ENCODE data around the gene RRP12. TPM values are rescaled to one million over a fixed set of nuclear protein-coding genes. Genes with fewer than 3 reads are reported as not detected.
A peak's percentile ranks its signal among the peaks of the same experiment; 100 is the strongest.

The RRP12 gene, protein sequence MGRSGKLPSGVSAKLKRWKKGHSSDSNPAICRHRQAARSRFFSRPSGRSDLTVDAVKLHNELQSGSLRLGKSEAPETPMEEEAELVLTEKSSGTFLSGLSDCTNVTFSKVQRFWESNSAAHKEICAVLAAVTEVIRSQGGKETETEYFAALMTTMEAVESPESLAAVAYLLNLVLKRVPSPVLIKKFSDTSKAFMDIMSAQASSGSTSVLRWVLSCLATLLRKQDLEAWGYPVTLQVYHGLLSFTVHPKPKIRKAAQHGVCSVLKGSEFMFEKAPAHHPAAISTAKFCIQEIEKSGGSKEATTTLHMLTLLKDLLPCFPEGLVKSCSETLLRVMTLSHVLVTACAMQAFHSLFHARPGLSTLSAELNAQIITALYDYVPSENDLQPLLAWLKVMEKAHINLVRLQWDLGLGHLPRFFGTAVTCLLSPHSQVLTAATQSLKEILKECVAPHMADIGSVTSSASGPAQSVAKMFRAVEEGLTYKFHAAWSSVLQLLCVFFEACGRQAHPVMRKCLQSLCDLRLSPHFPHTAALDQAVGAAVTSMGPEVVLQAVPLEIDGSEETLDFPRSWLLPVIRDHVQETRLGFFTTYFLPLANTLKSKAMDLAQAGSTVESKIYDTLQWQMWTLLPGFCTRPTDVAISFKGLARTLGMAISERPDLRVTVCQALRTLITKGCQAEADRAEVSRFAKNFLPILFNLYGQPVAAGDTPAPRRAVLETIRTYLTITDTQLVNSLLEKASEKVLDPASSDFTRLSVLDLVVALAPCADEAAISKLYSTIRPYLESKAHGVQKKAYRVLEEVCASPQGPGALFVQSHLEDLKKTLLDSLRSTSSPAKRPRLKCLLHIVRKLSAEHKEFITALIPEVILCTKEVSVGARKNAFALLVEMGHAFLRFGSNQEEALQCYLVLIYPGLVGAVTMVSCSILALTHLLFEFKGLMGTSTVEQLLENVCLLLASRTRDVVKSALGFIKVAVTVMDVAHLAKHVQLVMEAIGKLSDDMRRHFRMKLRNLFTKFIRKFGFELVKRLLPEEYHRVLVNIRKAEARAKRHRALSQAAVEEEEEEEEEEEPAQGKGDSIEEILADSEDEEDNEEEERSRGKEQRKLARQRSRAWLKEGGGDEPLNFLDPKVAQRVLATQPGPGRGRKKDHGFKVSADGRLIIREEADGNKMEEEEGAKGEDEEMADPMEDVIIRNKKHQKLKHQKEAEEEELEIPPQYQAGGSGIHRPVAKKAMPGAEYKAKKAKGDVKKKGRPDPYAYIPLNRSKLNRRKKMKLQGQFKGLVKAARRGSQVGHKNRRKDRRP (N-terminal part only)
- total RNA-seq (10 to 100 TPM in 8 of 9 donors, 1 to 10 TPM in 1; 6.0 to 34.1 (median 18.3) TPM), polyA plus RNA-seq (10 to 100 TPM; 32.7 to 61.2 TPM)
- long read RNA-seq, donor 1, full-length matches to known transcripts = 9 of 66 reads
- long read RNA-seq, donor 1, partial matches to known transcripts = 50 of 66 reads
- long read RNA-seq, donor 1, other reads (novel, unspliced or antisense) = 7 of 66 reads
- long read RNA-seq, donor 2, full-length matches to known transcripts = 18 of 95 reads
- long read RNA-seq, donor 2, partial matches to known transcripts = 71 of 95 reads
- long read RNA-seq, donor 2, other reads (novel, unspliced or antisense) = 6 of 95 reads
- long read RNA-seq, donor 3, full-length matches to known transcripts = 24 of 120 reads
- long read RNA-seq, donor 3, partial matches to known transcripts = 86 of 120 reads
- long read RNA-seq, donor 3, other reads (novel, unspliced or antisense) = 10 of 120 reads

DNA sequence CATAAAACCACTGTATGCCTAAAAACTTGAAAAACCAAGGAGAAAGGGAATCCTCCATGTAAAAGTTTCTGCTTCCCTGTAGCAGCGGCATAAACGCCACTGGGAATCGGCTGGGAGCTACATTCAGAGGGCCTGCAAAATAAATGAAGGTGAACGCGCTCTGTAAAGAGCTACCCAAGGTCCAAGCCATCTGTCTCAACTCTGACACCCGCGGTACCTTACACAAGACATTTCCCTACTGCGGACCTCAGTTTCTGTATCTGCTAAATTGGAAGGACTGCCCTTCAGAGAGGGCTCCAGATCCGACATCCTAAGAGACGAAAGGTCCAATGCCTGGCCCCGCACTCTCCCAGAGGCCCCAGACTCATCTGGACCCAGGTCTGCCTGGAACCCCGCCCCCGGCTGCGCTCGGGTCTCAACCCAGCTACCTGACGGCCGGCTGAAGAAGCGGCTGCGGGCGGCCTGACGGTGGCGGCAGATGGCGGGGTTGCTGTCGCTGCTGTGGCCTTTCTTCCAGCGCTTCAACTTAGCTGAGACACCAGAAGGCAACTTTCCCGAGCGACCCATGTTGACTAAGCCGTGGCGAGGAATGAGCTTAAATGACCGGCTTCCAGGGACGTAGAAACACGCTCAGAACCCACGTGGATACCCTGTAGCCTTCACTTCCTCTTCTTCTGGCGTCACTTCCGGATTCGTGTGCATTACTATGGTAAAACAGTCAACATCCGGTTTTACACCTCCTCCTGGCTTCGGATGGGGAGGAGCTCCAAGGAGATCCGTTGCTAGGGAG, at the start of gene RRP12:
Gene RRP12 (minus strand): TSS at position 676 of the 790 bp plus-strand sequence. CDS start 109 bp downstream, at position 567.
- 1 to 2% (median 1%) methylated on average over 22 to 39 of the region's 39 CpGs for whole genome bisulfite sequencing, 4 donors
- TF ChIP-seq POLR2A (IDR thresholded peaks at IDR 0.05) = no peak
- TF ChIP-seq CTCF (IDR thresholded peaks at IDR 0.05) = peak in 2 of 12 donors; percentile 18 to 30
- Histone ChIP-seq H3K4me1 (peaks cover 0 to 20% (median 11%) of the 10 kb centered on the region in 12 donors), H3K4me3 (peak within 1 kb of the TSS; percentile 55 to 93 (median 78)), H3K27ac (peak within 1 kb of the TSS; percentile 29 to 86 (median 75)), H3K9me3 (no peaks in the 10 kb centered on the region), H3K27me3 (no peaks in the 10 kb centered on the region), H3K36me3 (peaks cover 0 to 27% (median 16%) of the 10 kb centered on the region in 9 donors)
- DNase-seq = peak; percentile 71 to 92 (median 91)
- peak; percentile 90 to 98 (median 97) for ATAC-seq
- intact Hi-C loops (cut with DNase I) = loop anchor here in 4 of 10 donors (5.0 to 10.0 kb wide), 4 partner anchors 64 to 334 kb away; partner anchors contain the start of gene ZFYVE27 (in 1 of the 4)

- 31 to 42% (median 36%) methylated on average over 2 of the region's 2 CpGs for WGBS, 4 donors
- ATAC-seq (peak in 2 of 4 donors; percentile 16 to 17), DNase-seq (peak in 1 of 5 donors; percentile 43)
- Histone ChIP-seq H3K9me3 (no peaks in the 10 kb centered on the region), H3K27me3 (no peaks in the 10 kb centered on the region), H3K36me3 (peaks cover 0 to 47% (median 24%) of the 10 kb centered on the region in 9 donors), H3K27ac (peak overlapping the region in 5 of 12 donors; percentile 9 to 58 (median 43)), H3K4me1 (peaks cover 0 to 69% (median 44%) of the 10 kb centered on the region in 12 donors), H3K4me3 (no peak overlapping the region)
- intact Hi-C loops (cut with DNase I) = no loop called here
- no peak for TF ChIP-seq CTCF (IDR thresholded peaks at IDR 0.05)
- no peak for TF ChIP-seq POLR2A (IDR thresholded peaks at IDR 0.05)
These were observed 49.7 kb upstream of the RRP12 start for GRCh38 chr10:97450828-97451227.

Data from heart left ventricle (tissue), 16 donors.